ENCODE results near the gene DPF3.

The DPF3 gene

DNA sequence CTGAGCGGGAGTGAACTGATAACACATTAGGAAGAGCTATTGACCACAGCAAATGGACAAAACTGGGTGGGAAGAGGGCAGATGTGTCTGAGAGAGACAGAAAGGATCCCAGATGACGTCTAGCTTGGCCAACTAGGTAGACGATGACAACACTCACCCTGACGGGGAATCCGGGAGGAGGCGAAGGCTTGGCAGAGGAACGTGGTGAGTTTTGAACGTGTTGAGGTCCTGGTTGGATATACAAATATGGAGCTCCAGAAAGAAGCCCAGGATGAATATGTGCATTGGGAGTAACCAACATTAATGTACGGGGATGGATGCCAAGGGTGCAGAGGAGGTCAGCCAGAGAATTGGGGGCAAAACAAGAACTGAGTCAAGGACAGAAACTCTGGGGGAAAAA lies 60.7 kb downstream of the DPF3 start:
- no peak for DNase-seq

DNA sequence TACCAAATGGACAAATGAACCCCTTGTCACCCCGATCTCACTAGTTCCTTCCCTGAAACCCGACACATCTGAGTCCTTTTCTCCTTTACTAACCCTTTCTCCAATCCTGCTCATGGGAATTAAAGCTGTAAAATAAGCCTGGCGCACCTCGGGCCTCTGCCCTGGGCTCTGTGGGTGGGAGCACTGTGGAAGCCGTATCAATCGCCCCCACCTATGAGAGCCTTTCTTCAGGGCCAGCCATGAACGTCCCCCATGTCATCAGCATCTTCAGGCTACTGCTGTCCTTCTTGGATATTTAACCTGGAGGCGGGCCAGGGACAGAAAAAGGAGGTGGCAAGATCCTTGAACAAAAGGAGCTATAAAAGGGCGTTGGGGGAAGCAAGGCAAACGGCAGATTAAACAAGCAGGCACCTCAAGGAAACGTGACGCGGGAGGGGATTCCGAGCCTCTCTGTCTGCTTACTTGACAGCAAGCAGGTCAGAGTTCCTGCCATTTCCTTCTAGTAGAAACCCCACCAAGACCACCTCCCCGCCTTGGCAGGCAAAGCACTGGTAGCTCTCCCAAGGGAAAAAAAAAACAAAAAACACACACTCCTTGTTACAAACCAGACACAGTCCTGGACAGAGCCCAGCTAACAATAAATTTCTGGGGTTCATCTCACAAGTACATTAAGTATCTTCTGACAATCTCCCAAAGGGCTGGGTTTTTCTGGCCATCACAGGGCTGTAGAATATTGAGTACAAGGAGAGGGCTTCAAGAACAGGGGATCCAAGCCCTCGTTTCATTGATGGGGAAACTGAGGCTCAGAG lies 62.9 kb downstream of the DPF3 start:
- DNase-seq = no peak

DNA sequence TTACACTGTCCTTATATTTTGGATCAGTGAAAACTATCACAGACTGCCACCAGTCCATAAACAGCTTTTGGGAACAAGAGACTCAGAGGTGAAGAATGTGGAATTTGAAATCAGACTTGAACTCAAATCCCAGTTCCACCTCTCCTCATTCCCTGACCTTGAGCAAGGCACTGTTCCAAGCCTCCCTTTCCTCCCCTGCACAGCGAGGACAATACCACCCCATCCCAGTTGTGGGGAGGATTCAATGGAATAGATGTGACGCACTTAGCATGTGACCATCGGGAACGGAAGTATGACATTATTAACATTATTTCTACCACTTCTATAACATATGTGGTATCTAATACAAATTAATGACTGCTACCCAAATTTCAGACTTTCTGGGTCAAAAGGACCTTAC lies 63.5 kb downstream of the DPF3 start:
- DNase-seq = no peak

DNA sequence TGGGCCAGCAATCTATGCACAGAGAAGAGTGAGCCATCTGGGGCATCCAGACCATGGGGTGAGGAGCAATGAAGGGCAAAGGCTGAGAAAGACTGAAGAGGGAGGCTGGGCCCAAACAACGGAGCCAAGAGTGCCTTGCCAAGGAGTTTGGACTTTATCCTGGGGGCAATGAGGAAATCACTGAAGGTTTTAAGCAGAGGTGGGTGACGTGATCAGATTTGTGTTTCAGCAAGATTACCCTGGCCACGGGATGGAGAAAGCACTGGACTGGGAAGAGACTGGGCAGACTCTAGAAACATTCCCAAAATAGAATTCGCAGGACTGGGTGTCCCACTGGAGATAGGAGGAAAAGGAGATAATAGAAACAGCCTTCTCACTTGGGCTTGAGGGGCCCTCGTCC lies 65.3 kb downstream of the DPF3 start:
- no peak for DNase-seq

DNA sequence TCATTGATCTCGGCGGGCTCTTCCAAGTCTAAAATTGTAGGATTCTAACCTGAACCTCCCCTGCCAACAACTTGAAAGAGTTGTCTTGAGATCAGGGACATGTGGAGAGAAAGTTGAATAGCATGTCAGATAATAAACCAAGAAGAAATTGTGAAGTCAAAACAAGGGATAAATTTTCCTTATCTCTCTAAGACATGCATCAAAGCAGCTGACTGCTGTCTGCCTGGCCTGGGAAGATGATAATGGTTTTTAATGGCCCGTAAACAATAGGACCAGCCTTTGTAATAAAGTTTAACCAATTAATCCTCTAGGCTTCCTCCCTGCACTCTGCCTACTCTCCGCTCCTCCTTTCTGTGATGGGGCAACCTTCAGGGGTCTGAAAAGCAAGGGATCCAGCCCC lies 67.9 kb downstream of the DPF3 start:
- no peak for DNase-seq

DNA sequence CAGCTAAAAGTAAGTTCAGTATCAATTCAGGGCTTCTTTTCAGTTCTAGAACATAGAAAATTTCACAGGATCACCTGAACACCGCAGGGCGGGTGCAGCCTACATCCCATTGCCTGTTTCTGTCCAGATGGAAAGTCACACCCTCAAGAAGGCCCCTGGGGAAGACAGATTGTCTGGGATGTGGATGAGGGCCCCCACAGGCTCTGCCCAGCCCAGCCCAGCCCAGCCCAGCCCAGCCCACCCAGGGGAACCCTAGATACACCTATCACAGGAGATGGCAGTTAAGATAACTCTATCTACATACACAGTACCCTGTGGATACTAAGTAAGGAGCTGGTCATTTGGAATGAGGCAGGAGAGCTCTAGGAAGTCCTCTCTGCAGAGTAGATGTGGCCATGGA lies 68.4 kb downstream of the DPF3 start:
- DNase-seq = no peak

DNA sequence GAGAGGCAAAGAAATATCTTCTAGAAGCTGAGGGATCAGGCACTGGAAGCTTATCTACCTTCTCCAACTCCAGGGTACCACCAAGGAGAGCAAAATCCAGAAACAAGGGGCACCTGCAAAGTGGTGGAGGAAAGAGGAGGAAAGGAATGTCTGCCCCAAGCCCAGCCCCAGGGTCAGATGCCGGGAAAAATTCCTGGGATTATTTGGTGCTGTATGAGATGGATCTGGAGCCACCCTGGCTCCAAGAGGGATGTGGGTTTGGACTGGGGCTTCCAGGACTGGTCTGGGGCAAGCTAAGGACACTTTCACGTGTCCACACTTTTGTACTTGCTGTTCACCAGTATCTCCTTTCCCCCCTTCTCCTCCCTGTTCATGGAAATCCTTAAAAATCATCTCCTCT lies 69.8 kb downstream of the DPF3 start:
- DNase-seq = no peak

DNA sequence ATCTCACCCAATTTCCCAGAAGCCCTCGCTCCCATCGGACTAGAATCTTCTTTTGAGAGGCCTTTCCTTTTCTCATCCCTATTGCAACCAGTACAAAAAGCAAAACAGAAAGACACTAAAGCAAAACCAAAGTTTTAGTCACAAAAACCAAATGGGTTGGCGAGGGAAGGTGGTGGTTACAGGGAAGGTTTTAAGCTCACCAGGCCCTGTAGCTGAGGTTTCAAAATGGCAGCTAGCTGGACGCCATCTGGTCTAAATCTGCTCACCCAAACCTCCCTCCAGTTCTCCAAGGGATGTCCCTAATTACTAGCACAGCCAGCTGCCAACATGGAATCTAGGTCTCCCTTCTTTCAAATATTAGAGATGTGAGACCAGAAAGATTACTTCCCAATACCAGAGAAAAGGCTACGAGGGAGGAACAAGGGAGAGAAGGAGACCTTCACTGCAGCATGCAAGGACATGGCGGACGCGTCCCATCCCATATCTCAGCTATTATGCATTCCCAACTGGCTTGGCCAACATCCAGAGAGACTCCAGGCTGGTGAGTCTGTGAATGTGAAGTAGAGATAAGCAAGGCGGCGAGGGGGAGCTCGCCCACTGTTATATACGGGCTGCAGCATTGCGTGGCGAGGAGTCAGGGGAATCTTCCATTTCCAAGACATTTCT lies 70.8 kb downstream of the DPF3 start:
- no peak for DNase-seq

DNA sequence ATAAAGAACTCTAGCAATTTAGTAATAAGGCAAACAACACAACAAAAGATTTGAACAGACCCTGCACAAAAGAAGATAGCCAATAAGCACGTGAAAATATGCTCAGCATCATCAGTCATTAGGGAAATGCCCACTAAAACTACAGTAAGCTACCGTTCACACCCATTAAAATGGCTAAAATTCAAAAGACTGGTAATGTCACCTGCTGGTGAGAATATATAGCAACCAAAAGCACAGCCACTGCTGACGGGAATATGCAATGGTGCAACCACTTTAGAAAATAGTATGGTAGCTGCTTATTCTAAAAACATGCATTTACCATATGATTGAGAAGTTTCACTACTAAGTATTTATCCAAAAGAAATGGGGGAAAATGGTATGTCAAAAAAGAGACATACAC lies 74.9 kb downstream of the DPF3 start:
- no peak for DNase-seq

DNA sequence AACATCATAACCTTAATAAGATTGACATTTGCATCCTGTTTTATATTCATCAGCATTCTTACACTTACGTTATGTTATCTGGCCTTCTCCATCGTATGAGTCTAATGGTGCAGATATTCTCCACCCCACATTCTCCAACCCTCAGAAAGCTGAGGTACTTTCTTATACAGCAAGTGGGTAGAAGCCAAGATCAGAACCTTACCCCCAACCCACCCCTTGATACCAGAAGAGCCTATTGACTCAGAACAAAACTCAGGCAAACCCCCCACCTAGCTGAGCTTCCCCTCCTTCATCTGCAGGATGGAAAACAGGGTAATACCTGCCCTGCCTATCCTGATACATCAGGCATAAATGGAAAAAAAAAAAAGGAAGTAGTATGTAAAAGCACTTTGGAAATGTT lies 77.6 kb downstream of the DPF3 start:
- no peak for DNase-seq

DNA sequence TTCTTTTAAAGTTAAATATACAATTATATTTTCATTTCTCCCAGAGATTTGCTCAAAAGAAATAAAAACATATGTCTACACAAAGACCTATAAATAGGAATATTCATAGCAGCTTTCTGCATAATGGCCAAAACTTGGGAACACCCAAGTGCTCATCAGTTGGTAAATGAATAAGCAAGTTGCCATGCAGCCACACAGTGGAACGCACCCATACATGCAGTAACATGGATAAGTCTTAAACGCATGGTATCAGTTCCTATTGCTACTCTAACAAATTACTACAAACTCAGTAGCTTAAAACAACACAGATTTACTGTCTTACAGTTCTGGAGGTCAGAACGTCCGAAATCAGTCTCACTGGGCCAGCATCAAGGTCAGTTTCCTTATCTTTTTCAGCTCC lies 78.5 kb downstream of the DPF3 start:
- no peak for DNase-seq

DNA sequence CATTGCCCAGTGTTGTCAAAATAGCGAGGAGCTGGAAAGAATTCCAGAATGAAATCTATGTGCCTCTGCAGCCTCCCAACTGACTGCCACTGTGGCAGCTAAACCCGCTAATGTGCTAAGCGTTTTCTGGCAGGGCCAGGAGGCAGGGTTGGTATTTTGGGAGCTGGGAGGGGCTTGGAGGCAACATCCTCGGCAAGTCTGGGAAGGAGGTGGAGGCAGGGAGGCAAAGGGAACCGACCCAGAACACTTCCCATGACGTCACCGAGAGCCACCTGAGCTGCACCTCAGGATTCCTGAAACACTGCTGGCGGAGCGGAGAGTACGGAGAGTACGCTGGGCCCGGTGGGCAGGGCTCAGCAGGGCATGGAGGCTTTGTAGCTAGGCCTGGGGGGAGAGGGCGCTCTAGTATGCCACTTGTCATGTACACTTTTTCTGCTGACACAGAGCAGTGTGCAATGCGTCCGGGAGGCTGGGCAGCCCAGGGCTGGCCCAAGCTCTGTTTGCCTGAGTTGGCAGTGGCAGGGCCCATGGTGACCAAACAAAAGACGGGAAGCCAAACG lies 81.5 kb downstream of the DPF3 start:
- DNase-seq = no peak

DNA sequence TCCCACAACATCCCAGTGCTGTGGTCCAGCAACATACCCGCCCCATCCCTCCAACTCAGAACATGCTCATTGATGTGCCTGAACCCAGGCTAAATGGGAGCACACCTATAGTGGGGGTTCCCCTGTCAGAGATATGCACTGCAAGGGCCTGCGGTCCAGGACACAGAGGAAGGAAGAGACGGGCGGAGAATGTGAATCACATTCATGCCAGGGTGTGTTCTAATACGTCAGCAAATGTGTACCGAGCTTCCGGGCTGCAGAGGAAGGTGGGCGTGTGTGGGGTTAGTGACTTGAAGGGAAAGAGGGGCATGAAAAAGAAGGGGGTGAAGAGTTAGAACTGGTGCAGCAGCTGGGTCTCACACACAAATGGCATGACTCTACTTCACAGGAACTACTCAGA lies 83.7 kb downstream of the DPF3 start:
- peak; percentile 35 for DNase-seq

DNA sequence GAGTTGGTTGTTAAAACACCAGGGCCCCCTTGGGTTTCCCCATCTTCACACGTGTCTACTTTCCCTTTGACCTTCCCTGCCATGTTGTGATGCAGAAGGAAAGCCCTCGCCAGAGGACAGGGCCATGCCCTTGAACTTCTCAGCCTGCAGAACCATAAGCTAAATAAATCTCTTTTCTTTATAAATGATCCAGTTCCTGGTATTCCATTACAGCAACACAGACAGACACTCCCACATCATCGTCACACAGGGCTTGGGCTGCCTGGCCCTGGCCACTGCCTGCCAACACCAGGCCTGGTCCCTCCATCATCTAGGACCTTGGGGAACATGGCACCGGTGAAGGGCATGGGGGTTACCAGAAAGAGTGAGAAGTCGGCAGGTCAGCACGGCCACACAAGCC lies 84.8 kb downstream of the DPF3 start:
- DNase-seq = no peak

DNA sequence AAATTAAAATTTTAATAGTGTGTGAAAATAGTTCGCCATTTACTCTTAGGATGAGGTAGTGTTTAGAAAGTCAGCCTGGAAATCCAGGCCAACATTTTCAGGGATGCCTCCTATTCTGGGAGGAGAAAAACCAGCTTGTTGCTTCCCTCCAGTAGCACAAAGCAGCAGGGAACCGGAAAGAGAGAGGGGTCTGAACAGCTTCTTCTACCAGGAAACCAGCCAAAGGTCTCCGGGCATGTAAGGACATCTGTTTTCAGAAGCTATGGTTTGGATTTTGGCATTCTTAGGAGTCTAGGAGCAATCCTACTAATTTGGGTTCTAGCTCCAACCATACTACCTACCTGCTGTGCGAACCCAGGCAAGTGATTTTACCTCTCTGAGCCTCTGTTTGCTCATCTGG lies 85.3 kb downstream of the DPF3 start:
- no peak for DNase-seq

DNA sequence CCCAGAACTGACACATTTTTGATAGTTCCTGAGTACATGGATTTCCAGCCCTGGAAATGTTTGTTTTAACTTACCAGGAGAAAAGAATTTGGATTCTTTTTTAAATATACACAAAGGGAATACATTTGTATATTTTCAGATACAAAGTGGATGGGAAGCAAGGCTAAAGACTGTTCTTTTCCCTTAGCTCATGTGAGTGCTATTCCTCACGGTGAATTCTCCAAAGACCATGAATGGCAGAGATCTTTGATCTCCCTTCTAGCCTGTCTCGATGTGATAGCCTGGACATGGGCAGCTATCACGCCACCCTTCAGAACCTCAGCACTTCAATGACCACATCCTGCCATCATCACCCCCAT lies 91.3 kb downstream of the DPF3 start:
- DNase-seq = no peak

DNA sequence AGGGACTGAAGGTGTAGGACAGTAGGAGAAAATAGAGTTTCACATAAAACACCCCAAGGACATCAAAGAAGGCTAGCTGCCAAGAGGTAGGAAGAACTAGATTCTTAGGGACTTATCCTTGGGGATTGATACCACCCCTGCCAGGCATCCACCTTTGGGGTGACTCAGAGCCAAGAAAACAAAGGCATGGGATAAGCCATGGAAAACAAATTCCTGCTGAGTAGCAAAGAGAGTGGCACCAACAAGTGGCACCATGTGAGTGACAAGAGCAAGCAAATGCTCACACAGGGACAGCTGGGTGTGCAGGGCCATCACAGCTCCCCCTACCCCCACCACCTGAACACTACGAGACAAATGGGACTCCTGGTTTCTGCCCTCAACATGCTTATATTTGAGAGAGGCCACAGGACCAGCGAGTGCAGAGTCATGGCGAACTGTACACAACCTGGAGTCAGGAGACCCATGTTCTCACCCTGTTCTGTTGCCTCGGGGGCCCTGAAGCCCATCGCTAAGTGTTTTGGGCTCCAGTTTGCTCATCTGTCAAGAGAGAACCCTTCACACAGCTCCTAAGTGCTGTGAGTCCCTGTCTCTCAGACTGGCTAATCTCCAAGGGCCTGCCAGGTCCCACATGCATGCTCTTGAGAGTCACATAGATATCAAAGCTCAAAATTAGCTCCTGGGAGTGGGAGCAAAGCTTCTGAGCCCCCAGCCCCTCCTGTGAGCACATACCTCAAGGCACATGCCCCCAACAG lies 91.9 kb downstream of the DPF3 start:
- DNase-seq = no peak

DNA sequence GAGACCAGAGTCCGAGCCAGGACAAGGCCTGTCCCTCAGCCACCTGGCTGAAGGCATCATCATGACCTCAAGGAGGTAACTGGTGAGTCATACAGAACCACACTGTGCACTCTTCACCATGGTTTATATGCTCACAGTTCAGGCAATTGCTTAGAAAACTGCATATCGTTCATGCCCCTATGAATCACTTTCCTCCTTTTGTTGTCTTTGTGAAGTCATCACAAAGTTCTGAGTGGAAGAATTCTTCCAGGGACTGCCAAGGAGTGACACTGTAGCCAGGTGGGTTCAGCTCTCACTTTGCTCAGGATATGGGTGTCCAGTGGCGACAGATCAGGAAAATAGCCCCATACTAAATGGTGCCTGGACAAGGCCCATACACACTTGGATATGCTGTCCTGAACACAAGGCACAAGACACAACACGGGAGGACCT lies 92.5 kb downstream of the DPF3 start:
- peak; percentile 10 for DNase-seq

DNA sequence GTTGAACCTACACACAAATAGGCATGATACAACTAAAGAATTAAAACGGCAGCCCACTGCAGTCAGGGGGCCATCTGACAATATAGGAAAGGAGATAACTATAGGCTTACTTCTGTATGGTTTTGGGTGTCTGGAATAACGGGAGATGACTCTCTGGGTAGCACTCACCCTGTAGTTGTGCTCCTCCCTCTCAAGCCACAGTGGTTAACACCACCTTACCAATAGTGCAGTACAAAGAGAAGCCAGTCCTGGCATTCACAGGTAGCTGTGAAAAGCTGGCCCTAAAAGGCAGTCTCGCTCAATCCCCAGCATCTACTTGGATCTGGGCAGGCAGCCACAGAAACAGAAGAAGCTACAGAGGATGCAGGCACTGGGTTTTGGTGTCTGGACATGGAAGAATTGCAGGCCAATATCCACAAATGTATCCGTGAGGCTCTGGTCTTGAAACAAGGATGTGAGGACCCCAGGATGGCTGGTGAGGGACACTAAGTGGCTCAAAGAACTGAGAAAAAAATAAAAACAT lies 93.0 kb downstream of the DPF3 start:
- DNase-seq = peak; percentile 17

DNA sequence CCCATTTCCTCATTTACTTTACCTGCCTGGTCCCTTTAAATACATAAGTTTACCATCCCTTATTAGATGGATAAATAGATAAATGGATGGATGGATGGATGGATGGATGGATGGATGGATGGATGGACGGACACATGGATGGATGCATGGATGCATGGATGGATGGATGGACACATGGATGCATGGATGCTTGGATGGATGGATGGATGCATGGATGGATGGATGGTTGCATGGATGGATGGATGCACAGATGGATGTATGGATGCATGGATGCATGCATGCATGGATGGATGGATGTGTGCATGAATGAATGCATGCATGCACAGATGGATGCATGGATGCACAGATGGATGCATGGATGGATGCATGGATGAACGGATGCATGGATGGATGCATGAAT lies 93.6 kb downstream of the DPF3 start:
- DNase-seq = no peak

DNA sequence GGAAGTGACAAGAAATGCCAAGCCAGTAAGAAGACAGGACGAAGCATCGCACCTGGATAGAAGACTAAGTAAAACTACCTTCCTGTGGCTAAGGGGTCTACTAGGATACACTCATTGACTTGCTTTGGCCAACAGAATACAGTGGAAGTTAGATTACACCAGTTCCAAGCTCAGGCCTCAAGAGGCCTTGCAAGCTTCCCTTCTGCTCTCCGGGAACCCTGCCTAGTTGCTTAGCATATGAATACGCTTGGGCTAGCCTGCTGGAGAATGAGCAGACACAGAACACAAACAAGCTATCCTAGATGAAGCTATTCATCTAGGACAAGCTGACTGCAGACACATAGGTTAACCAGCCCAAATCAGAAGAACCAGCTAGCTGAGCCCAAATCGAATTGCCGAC lies 97.0 kb downstream of the DPF3 start:
- DNase-seq = no peak

DNA sequence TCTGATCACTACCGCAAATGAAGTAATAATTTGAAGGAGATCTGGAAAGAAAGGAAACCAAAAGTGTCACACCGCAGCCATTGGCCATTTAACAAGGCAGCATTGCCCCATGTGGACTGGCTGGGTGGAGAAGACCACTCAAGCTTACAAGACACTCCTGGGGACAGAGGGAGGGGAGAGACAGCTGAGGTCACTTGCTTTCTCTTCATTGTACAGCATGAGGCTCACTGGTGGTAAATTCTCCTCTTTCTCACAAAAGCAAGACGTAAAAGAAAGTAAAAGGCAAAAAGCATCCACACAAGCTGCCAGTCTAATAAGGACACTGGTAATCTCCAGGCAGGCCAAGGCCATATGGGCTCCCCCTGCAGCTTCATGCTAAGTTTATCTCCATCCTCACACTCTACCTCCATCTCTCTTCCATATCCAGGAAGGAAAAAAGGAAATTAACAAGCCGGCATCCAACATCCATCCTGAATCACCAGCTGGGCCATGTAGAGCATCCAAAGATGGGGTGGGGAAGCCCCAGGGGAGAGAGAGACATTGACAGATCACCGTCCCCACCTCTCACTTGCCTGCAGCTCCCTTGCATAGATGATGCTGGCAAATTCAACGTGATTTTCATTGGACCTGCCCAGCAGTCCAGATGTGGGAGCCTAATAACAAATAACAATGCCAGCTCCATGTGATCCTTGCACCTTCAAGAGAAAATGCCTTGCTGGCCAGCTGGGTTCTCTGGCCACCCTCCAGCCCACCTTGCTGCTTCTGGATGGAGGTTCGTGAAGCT lies 100.6 kb downstream of the DPF3 start:
- DNase-seq = no peak

Data from activated gamma-delta T cell treated with Interleukin-2 at 50 U/mL for 16 hours (primary cell).